ENCODE results near the gene TMEM100. TPM values are rescaled to one million over a fixed set of nuclear protein-coding genes. Genes with fewer than 3 reads are reported as not detected.

Gene TMEM100
- polyA plus RNA-seq, 4 donors = 0.45 to 24.0 (median 6.0) TPM

DNA sequence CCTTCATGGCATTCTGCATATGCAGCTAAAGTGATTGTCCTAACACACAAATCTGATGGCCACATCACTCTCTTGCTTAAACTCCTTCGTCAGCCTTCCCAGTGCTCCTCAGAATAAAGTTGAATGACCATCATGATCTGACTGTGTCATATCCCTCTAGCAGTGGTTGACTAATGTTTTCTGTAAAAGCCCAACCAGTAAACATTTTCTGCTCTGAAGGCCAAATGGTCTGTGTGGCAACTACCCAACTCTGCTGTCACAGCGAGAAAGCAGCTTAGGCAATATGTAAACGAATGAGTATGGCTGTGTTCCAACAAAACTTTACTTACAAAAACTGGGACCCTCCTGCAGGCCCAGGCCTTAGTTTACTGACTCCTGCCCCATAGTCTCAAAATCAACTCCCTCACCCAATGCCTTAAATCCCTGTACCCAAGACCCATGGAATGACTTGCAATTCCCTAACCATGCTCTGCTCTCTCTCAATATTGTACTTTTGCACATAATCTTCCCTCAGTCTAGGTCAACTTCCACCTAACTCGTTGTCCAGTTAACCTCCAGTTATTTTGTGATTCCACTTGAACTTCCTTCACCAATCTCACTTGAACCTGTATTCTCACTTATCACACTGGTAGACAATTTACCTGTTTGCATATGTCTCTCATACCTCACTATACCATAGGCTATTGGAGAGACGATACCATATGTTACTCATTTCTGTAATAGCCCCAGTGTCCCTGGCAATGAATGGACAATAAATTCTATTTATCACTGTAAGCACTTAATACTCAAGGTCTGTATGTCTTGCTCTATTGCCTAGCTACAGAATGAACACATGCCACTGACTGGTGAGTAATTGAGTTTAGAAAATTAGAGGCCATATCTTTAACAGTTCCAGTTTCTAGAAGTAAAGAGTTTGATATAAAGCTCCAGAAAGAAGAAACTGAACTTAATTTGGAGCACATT lies 29.1 kb downstream of the TMEM100 start:
- Histone ChIP-seq H3K9me3 (ENCODE audit: control insufficient read depth in 2 of 2, insufficient read depth in 1 of 2, low read depth in 1 of 2, low read length in 1 of 2) (no peaks in the 10 kb centered on the region), H3K27me3 (ENCODE audit: control insufficient read depth in 3 of 3, insufficient read depth in 3 of 3, low read length in 3 of 3) (no peaks in the 10 kb centered on the region), H3K4me3 (ENCODE audit: low read depth in 1 of 3, low read length in 3 of 3) (no peak overlapping the region), H3K27ac (ENCODE audit: low read depth in 1 of 3, low read length in 2 of 3) (peak overlapping the region in 1 of 3 donors; percentile 50), H3K36me3 (ENCODE audit: control insufficient read depth in 3 of 3, insufficient read depth in 2 of 3, low read depth in 1 of 3, low read length in 3 of 3) (no peaks in the 10 kb centered on the region), H3K4me1 (ENCODE audit: control insufficient read depth in 3 of 3, insufficient read depth in 2 of 3, low read depth in 1 of 3, low read length in 2 of 3) (no peaks in the 10 kb centered on the region)
- DNase-seq (peak; percentile 5 to 22), FAIRE-seq (no peak)
- 54 to 72% (median 70%) methylated on average over 5 of the region's 5 CpGs for WGBS, 3 donors

DNA sequence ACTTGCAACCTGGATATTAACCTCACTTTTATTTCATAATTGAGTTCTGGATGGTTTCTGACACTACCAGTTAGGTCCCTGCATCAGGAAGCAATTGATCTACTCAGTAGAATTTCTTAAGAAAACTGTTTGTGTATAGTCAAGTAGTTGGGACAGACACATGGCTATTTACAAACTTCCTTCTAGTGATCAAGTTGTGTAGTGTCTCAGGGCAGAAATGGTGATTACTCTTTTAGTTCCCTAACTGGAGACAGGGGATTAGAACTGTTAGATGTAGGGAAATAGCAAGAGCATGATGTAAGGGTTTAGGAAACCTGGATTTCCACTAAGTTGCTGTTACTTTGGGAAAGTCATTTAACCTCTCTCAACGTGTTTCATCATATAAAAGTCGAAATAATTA lies 30.4 kb downstream of the TMEM100 start:
- no peaks in the 10 kb centered on the region for H3K36me3 ChIP-seq (ENCODE audit: control insufficient read depth in 3 of 3, insufficient read depth in 2 of 3, low read depth in 1 of 3, low read length in 3 of 3)
- H3K27ac ChIP-seq (ENCODE audit: low read depth in 1 of 3, low read length in 2 of 3) = peak overlapping the region in 1 of 3 donors; percentile 14
- H3K4me3 ChIP-seq (ENCODE audit: low read depth in 1 of 3, low read length in 3 of 3) = no peak overlapping the region
- no peak for FAIRE-seq
- H3K27me3 ChIP-seq (ENCODE audit: control insufficient read depth in 3 of 3, insufficient read depth in 3 of 3, low read length in 3 of 3) = no peaks in the 10 kb centered on the region
- H3K9me3 ChIP-seq (ENCODE audit: control insufficient read depth in 2 of 2, insufficient read depth in 1 of 2, low read depth in 1 of 2, low read length in 1 of 2) = peaks cover 0 to 1% of the 10 kb centered on the region in 2 donors
- 59 to 71% (median 60%) methylated on average over 2 of the region's 2 CpGs for WGBS, 3 donors
- H3K4me1 ChIP-seq (ENCODE audit: control insufficient read depth in 3 of 3, insufficient read depth in 2 of 3, low read depth in 1 of 3, low read length in 2 of 3) = no peaks in the 10 kb centered on the region
- no peak for DNase-seq

DNA sequence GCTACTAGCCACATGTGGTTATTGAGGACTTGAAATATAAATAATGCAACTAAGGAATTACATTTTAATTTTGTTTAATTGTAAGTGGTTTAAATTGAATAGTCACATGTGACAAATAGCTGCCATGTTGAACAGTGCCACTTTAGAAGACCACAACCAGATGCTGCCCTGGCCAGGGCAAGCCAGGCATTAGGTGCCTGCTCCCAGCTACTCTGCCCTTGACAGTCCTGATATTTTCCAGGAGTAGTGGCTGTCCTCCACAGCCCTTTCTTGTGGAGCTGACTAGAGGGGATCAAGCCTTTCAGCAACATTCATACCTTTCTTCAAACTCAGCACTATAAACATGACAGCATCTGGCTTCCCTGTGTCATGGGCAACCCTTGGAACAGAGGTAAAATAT lies 31.0 kb downstream of the TMEM100 start:
- H3K27me3 ChIP-seq (ENCODE audit: control insufficient read depth in 3 of 3, insufficient read depth in 3 of 3, low read length in 3 of 3) = no peaks in the 10 kb centered on the region
- peak overlapping the region in 1 of 3 donors; percentile 5 for H3K27ac ChIP-seq (ENCODE audit: low read depth in 1 of 3, low read length in 2 of 3)
- FAIRE-seq (no peak), DNase-seq (no peak)
- no peak overlapping the region for H3K4me3 ChIP-seq (ENCODE audit: low read depth in 1 of 3, low read length in 3 of 3)
- no peaks in the 10 kb centered on the region for H3K36me3 ChIP-seq (ENCODE audit: control insufficient read depth in 3 of 3, insufficient read depth in 2 of 3, low read depth in 1 of 3, low read length in 3 of 3)
- H3K4me1 ChIP-seq (ENCODE audit: control insufficient read depth in 3 of 3, insufficient read depth in 2 of 3, low read depth in 1 of 3, low read length in 2 of 3) = no peaks in the 10 kb centered on the region
- peaks cover 0 to 4% of the 10 kb centered on the region in 2 donors for H3K9me3 ChIP-seq (ENCODE audit: control insufficient read depth in 2 of 2, insufficient read depth in 1 of 2, low read depth in 1 of 2, low read length in 1 of 2)

DNA sequence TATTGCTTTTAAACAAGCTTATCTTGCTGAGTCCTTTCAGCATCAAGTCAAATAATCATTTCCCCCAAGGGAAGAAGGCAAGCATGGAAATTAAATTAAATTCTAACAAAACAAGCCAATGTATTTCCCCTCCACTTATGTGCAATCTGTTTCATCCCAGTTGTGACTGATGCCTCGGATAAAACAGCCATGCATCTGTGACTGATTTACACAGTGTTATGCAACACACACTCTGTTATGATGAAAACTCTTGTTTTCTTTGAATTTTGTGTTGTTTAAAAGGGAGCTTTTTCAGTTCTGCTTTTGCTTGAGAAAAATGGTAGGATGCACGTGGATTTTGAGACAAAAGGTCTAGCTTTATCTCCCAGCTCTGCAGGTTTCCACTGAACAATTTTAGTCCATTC lies 32.6 kb downstream of the TMEM100 start:
- Histone ChIP-seq H3K27ac (ENCODE audit: low read depth in 1 of 3, low read length in 2 of 3) (no peak overlapping the region), H3K36me3 (ENCODE audit: control insufficient read depth in 3 of 3, insufficient read depth in 2 of 3, low read depth in 1 of 3, low read length in 3 of 3) (no peaks in the 10 kb centered on the region), H3K27me3 (ENCODE audit: control insufficient read depth in 3 of 3, insufficient read depth in 3 of 3, low read length in 3 of 3) (no peaks in the 10 kb centered on the region), H3K9me3 (ENCODE audit: control insufficient read depth in 2 of 2, insufficient read depth in 1 of 2, low read depth in 1 of 2, low read length in 1 of 2) (peaks cover 0 to 4% of the 10 kb centered on the region in 2 donors), H3K4me3 (ENCODE audit: low read depth in 1 of 3, low read length in 3 of 3) (no peak overlapping the region), H3K4me1 (ENCODE audit: control insufficient read depth in 3 of 3, insufficient read depth in 2 of 3, low read depth in 1 of 3, low read length in 2 of 3) (no peaks in the 10 kb centered on the region)
- FAIRE-seq (no peak), DNase-seq (no peak)
- WGBS, 3 donors = 50 to 65% (median 57%) methylated on average over 2 of the region's 2 CpGs

DNA sequence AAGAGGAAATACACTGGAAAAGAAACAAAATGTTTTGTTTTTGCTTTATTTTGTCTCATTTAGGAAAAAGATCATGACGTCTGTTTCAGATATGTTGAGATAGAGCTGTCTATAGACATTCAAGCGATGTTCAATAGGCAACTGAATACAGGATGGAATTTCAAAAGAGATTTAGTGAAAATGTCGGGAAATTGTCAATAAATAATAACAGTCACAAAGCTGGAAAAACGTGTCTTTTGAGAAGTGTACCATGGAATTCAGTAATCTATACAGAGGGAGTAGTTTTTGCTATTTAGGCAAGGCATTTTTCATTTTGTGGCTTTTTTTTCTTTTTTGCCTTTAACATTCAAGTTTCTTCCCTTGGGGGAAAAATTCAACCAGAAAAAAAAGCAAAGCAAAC lies 33.0 kb downstream of the TMEM100 start:
- FAIRE-seq (no peak), DNase-seq (no peak)
- Histone ChIP-seq H3K27me3 (ENCODE audit: control insufficient read depth in 3 of 3, insufficient read depth in 3 of 3, low read length in 3 of 3) (no peaks in the 10 kb centered on the region), H3K27ac (ENCODE audit: low read depth in 1 of 3, low read length in 2 of 3) (no peak overlapping the region), H3K4me1 (ENCODE audit: control insufficient read depth in 3 of 3, insufficient read depth in 2 of 3, low read depth in 1 of 3, low read length in 2 of 3) (no peaks in the 10 kb centered on the region), H3K4me3 (ENCODE audit: low read depth in 1 of 3, low read length in 3 of 3) (no peak overlapping the region), H3K36me3 (ENCODE audit: control insufficient read depth in 3 of 3, insufficient read depth in 2 of 3, low read depth in 1 of 3, low read length in 3 of 3) (no peaks in the 10 kb centered on the region), H3K9me3 (ENCODE audit: control insufficient read depth in 2 of 2, insufficient read depth in 1 of 2, low read depth in 1 of 2, low read length in 1 of 2) (peaks cover 0 to 4% of the 10 kb centered on the region in 2 donors)
- 69 to 77% (median 73%) methylated on average over 4 of the region's 4 CpGs for WGBS, 3 donors

GRCh38 chr17:55688057-55688456 lies 34.6 kb downstream of the TMEM100 start:
- FAIRE-seq = no peak

GRCh38 chr17:55687037-55687436 lies 35.6 kb downstream of the TMEM100 start:
- 69 to 83% (median 72%) methylated on average over 2 of the region's 2 CpGs for WGBS, 3 donors
- no peak for FAIRE-seq

More at GRCh38 chr17:55688057-55688456, 34.6 kb downstream of the TMEM100 start:
- Histone ChIP-seq H3K36me3 (ENCODE audit: control insufficient read depth in 3 of 3, insufficient read depth in 2 of 3, low read depth in 1 of 3, low read length in 3 of 3) (no peaks in the 10 kb centered on the region), H3K4me1 (ENCODE audit: control insufficient read depth in 3 of 3, insufficient read depth in 2 of 3, low read depth in 1 of 3, low read length in 2 of 3) (no peaks in the 10 kb centered on the region), H3K27me3 (ENCODE audit: control insufficient read depth in 3 of 3, insufficient read depth in 3 of 3, low read length in 3 of 3) (no peaks in the 10 kb centered on the region), H3K27ac (ENCODE audit: low read depth in 1 of 3, low read length in 2 of 3) (no peak overlapping the region), H3K4me3 (ENCODE audit: low read depth in 1 of 3, low read length in 3 of 3) (no peak overlapping the region), H3K9me3 (ENCODE audit: control insufficient read depth in 2 of 2, insufficient read depth in 1 of 2, low read depth in 1 of 2, low read length in 1 of 2) (peaks cover 0 to 4% of the 10 kb centered on the region in 2 donors)
- WGBS, 3 donors = 35 to 74% (median 45%) methylated on average over 3 of the region's 3 CpGs
- no peak for DNase-seq

DNA sequence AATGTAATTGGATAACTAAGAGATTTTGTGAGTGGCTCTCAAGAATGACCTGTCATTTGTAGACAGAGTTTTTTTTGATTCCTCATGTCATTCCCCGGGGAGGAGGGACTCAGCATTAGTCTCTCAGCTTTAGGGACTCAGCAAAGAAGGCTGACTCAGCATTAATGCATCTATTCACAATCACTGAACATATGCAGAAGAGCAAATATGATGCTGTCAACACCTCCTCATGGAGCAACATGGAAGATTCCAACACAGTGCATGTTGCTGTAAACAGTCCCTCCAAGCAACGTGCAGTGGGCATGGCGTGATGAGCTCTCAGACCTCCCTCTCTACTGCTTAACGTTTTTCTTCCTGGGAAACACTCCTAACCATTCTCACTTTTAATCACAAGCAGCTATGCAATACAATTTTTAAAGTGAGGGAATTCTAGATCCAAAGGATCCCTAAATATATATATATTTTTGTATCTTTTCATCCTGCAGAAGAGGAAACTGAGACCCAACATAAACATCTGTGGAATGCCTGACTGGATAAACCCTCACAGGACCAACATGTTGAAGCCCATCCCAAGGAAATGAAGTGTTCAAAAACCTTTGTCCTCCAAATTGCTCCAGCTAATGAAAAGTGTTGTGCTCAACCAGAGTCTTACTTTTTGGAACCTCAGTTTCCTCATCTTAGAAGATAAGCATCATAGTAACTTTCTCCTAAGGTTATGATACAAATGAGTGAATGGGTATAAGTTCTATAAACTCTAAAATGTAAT lies 38.9 kb downstream of the TMEM100 start:
- H3K4me3 ChIP-seq (ENCODE audit: low read depth in 1 of 3, low read length in 3 of 3) = no peak overlapping the region
- no peaks in the 10 kb centered on the region for H3K36me3 ChIP-seq (ENCODE audit: control insufficient read depth in 3 of 3, insufficient read depth in 2 of 3, low read depth in 1 of 3, low read length in 3 of 3)
- H3K9me3 ChIP-seq (ENCODE audit: control insufficient read depth in 2 of 2, insufficient read depth in 1 of 2, low read depth in 1 of 2, low read length in 1 of 2) = peaks cover 0 to 4% of the 10 kb centered on the region in 2 donors
- H3K27me3 ChIP-seq (ENCODE audit: control insufficient read depth in 3 of 3, insufficient read depth in 3 of 3, low read length in 3 of 3) = no peaks in the 10 kb centered on the region
- DNase-seq (no peak), FAIRE-seq (no peak)
- H3K27ac ChIP-seq (ENCODE audit: low read depth in 1 of 3, low read length in 2 of 3) = no peak overlapping the region
- WGBS, 3 donors = 62 to 79% (median 78%) methylated on average over 4 of the region's 4 CpGs
- no peaks in the 10 kb centered on the region for H3K4me1 ChIP-seq (ENCODE audit: control insufficient read depth in 3 of 3, insufficient read depth in 2 of 3, low read depth in 1 of 3, low read length in 2 of 3)

More at GRCh38 chr17:55687037-55687436, 35.6 kb downstream of the TMEM100 start:
- no peaks in the 10 kb centered on the region for H3K27me3 ChIP-seq (ENCODE audit: control insufficient read depth in 3 of 3, insufficient read depth in 3 of 3, low read length in 3 of 3)
- no peak for DNase-seq
- no peaks in the 10 kb centered on the region for H3K4me1 ChIP-seq (ENCODE audit: control insufficient read depth in 3 of 3, insufficient read depth in 2 of 3, low read depth in 1 of 3, low read length in 2 of 3)
- no peaks in the 10 kb centered on the region for H3K36me3 ChIP-seq (ENCODE audit: control insufficient read depth in 3 of 3, insufficient read depth in 2 of 3, low read depth in 1 of 3, low read length in 3 of 3)
- H3K9me3 ChIP-seq (ENCODE audit: control insufficient read depth in 2 of 2, insufficient read depth in 1 of 2, low read depth in 1 of 2, low read length in 1 of 2) = peaks cover 0 to 4% of the 10 kb centered on the region in 2 donors
- H3K27ac ChIP-seq (ENCODE audit: low read depth in 1 of 3, low read length in 2 of 3) = no peak overlapping the region
- no peak overlapping the region for H3K4me3 ChIP-seq (ENCODE audit: low read depth in 1 of 3, low read length in 3 of 3)
